Calu3 (cell line): ENCODE results near the gene FBXO40. TPM values are rescaled to one million over a fixed set of nuclear protein-coding genes. Genes with fewer than 3 reads are reported as not detected.

ENCODE experiments used
- BruUV-seq: library from RNA; stranded (reverse); fragments of 400-500 nt; replicated peaks from 2 replicates; lab custom pipeline; 2021; lab: Mats Ljungman, UMichigan
- CTCF ChIA-PET: fragments of 300-600 bp; sonication (Branson Sonifier 250); formaldehyde crosslinking; loops from one replicate; lab custom pipeline; 2022; ENCODE audit warnings: antibody characterized with exemption; lab: Charles Lee
- DNase-seq: peaks from one replicate; pipeline ENCODE4 v3.0.0; 2022
- H3K27ac Mint-ChIP-seq: one replicate; pipeline ENCODE4 v1.8.0; 2022; ENCODE audit warnings: mixed read lengths; ENCODE audit not compliant: unreplicated experiment
- H3K27me3 Mint-ChIP-seq: one replicate; pipeline ENCODE4 v1.8.0; 2022; ENCODE audit warnings: mixed read lengths; ENCODE audit not compliant: unreplicated experiment
- H3K36me3 Mint-ChIP-seq: one replicate; pipeline ENCODE4 v1.8.0; 2022; ENCODE audit warnings: mild to moderate bottlenecking, moderate library complexity, mixed read lengths; ENCODE audit not compliant: insufficient read depth, unreplicated experiment
- H3K4me1 Mint-ChIP-seq: one replicate; pipeline ENCODE4 v1.8.0; 2022; ENCODE audit warnings: mild to moderate bottlenecking, low read depth, mixed read lengths; ENCODE audit not compliant: unreplicated experiment
- H3K4me3 Mint-ChIP-seq: one replicate; pipeline ENCODE4 v1.8.0; 2022; ENCODE audit warnings: mild to moderate bottlenecking, low read depth, moderate library complexity, mixed read lengths; ENCODE audit not compliant: unreplicated experiment
- H3K9me3 Mint-ChIP-seq: one replicate; pipeline ENCODE4 v1.8.0; 2022; ENCODE audit warnings: low read depth, mixed read lengths; ENCODE audit not compliant: unreplicated experiment
- CTCF ChIP-seq: fragments of 200-600 bp; IDR thresholded peaks from one replicate; pipeline ENCODE4 v1.8.0; 2022; ENCODE audit warnings: antibody characterized with exemption; ENCODE audit not compliant: unreplicated experiment
- intact Hi-C: fragments of 100-400 bp; cut with micrococcal nuclease; formaldehyde crosslinking; loops from one replicate; pipeline ENCODE4 v1.10.0; 2022; ENCODE audit not compliant: unreplicated experiment
- total RNA-seq: library from RNA; stranded (reverse); gene quantifications from 2 replicates; pipeline ENCODE4 v1.2.3, GENCODE V29; 2022

FBXO40 gene
- total RNA-seq, 1 experiment from 2014 or later = not detected

GRCh38 chr3:121659586-121659985 is 66.4 kb downstream of the FBXO40 start:
- intact Hi-C loops = no loop called here
- H3K9me3 Mint-ChIP-seq = no peaks in the 10 kb centered on the region
- DNase-seq = no peak
- H3K36me3 Mint-ChIP-seq = no peaks in the 10 kb centered on the region
- no peak overlapping the region for H3K4me3 Mint-ChIP-seq
- H3K27me3 Mint-ChIP-seq = no peaks in the 10 kb centered on the region
- no peak for TF ChIP-seq CTCF
- H3K4me1 Mint-ChIP-seq = no peaks in the 10 kb centered on the region
- no peak overlapping the region for H3K27ac Mint-ChIP-seq
- no TSS peak for BruUV-seq
- CTCF ChIA-PET = no interaction called here

- H3K27ac Mint-ChIP-seq = no peak within 1 kb of the TSS
Measured at GRCh38 chr3:121660356-121661171, 67.4 kb downstream of the FBXO40 start, which contains the start of gene HCLS1. Gene HCLS1 (minus strand): TSS chr3:121660903. CDS start chr3:121658347, 2,556 bp downstream.

GRCh38 chr3:121661376-121661775 is 68.2 kb downstream of the FBXO40 start:
- no peak for DNase-seq
- no TSS peak for BruUV-seq
- no peak overlapping the region for H3K27ac Mint-ChIP-seq
- intact Hi-C loops = no loop called here
- H3K9me3 Mint-ChIP-seq = no peaks in the 10 kb centered on the region
- no peak overlapping the region for H3K4me3 Mint-ChIP-seq
- H3K36me3 Mint-ChIP-seq = no peaks in the 10 kb centered on the region
- TF ChIP-seq CTCF = no peak
- H3K27me3 Mint-ChIP-seq = no peaks in the 10 kb centered on the region
- CTCF ChIA-PET = no interaction called here
- H3K4me1 Mint-ChIP-seq = no peaks in the 10 kb centered on the region

More at GRCh38 chr3:121660356-121661171, 67.4 kb downstream of the FBXO40 start, which contains the start of gene HCLS1:
- no TSS peak for BruUV-seq
- H3K4me1 Mint-ChIP-seq = no peaks in the 10 kb centered on the region
- intact Hi-C loops = no loop called here
- H3K4me3 Mint-ChIP-seq = no peak within 1 kb of the TSS
- H3K27me3 Mint-ChIP-seq = no peaks in the 10 kb centered on the region
- CTCF ChIA-PET = no interaction called here
- H3K9me3 Mint-ChIP-seq = no peaks in the 10 kb centered on the region
- H3K36me3 Mint-ChIP-seq = no peaks in the 10 kb centered on the region
- no peak for DNase-seq
- TF ChIP-seq CTCF = no peak

- intact Hi-C loops = no loop called here
- Mint-ChIP-seq H3K27ac (no peak overlapping the region), H3K9me3 (no peaks in the 10 kb centered on the region), H3K4me3 (no peak overlapping the region), H3K27me3 (no peaks in the 10 kb centered on the region), H3K4me1 (no peaks in the 10 kb centered on the region), H3K36me3 (no peaks in the 10 kb centered on the region)
- DNase-seq = no peak
- no peak for TF ChIP-seq CTCF
- CTCF ChIA-PET = no interaction called here
- no TSS peak for BruUV-seq
Measured at GRCh38 chr3:121662742-121663141, 69.6 kb downstream of the FBXO40 start.
